ENCODE data around the gene ZNF786. TPM values are rescaled to one million over a fixed set of nuclear protein-coding genes. Genes with fewer than 3 reads are reported as not detected.

Gene ZNF786
- total and polyA plus RNA-seq, 10 of the 15 experiments (the other 5 are each of a cell fraction or from before 2014, with no cell fraction given): 0.47 to 7.0 (median 4.2) TPM

DNA sequence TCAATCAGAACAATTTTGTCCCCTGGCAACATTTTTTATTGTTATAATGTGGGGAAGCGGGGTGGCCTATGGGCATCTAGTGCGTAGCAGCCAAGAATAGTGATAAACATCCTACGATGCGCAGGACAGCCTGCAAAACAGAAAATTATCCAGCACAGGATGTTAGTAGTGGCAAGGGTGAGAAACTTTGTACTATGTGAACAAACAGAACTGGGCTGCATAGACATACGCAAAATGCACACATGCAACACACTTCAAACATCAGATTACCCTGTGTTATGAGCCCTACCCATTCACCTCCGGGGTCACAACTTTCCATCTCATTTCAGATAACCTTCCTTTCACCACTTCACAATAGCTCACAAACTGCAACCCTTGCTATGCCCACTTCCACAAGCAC, 3.1 kb downstream of the ZNF786 start (continued):
- TF ChIP-seq PKNOX1 (IDR thresholded peaks at IDR 0.05): no peak

GRCh38 chr7:149085866-149086265, 4.7 kb downstream of the ZNF786 start:
- FAIRE-seq (no peak), ATAC-seq (no peak), DNase-seq (ENCODE audit: low read depth, low spot score) (no peak)
- Histone ChIP-seq H4K20me1 (ENCODE audit: control insufficient read depth, insufficient read depth) (no peaks in the 10 kb centered on the region), H2AFZ (ENCODE audit: control insufficient read depth, low read depth, low read length) (no peak overlapping the region), H3K9ac (ENCODE audit: control insufficient read depth, insufficient read depth, low read length) (no peak overlapping the region), H3K4me1 (ENCODE audit: control insufficient read depth, insufficient read depth, low read length) (no peaks in the 10 kb centered on the region), H3K27me3 (replicated peaks in 1 of 2; ENCODE audit: control insufficient read depth in 2 of 2, insufficient read depth in 2 of 2, low read length in 1 of 2) (no peaks in the 10 kb centered on the region), H3K79me2 (ENCODE audit: control insufficient read depth, insufficient read depth, low read length) (peaks cover 6% of the 10 kb centered on the region), H3K27ac (ENCODE audit: control insufficient read depth, insufficient read depth) (no peak overlapping the region), H3K9me3 (replicated peaks; ENCODE audit: control insufficient read depth, insufficient read depth, low read length) (peaks cover 4% of the 10 kb centered on the region; the same call in 2 of the 3 replicates), H3K36me3 (ENCODE audit: control insufficient read depth in 2 of 2, insufficient read depth in 2 of 2, low read length in 1 of 2) (no peaks in the 10 kb centered on the region; a peak in 1 of 4 replicates), H3K4me2 (ENCODE audit: control insufficient read depth, insufficient read depth) (no peak overlapping the region), H3K4me3 (no peak overlapping the region)
- ChIA-PET POLR2A (no interaction called here), SMC1A (ENCODE audit: uncharacterized antibody, unreplicated experiment) (no interaction called here), RAD21 (ENCODE audit: unreplicated experiment) (no interaction called here), CTCF (interaction anchor here (1.6 to 3.7 kb wide), 2 partner anchors 20 to 79 kb away, joined by 5 to 13 read pairs; no protein-coding TSS in a partner anchor)
- in situ Hi-C loops (cut with MboI) (no loop called here), intact Hi-C loops (cut with micrococcal nuclease; ENCODE audit: unreplicated experiment) (no loop called here)
- 100% methylated on average over 1 of the region's 1 CpG for WGBS (ENCODE audit: insufficient coverage, insufficient replicate concordance, low lambda C conversion rate, missing lambda C conversion rate)
- no TSS peak for BruUV-seq (replicated peaks)
- TF ChIP-seq, protein P1, sequence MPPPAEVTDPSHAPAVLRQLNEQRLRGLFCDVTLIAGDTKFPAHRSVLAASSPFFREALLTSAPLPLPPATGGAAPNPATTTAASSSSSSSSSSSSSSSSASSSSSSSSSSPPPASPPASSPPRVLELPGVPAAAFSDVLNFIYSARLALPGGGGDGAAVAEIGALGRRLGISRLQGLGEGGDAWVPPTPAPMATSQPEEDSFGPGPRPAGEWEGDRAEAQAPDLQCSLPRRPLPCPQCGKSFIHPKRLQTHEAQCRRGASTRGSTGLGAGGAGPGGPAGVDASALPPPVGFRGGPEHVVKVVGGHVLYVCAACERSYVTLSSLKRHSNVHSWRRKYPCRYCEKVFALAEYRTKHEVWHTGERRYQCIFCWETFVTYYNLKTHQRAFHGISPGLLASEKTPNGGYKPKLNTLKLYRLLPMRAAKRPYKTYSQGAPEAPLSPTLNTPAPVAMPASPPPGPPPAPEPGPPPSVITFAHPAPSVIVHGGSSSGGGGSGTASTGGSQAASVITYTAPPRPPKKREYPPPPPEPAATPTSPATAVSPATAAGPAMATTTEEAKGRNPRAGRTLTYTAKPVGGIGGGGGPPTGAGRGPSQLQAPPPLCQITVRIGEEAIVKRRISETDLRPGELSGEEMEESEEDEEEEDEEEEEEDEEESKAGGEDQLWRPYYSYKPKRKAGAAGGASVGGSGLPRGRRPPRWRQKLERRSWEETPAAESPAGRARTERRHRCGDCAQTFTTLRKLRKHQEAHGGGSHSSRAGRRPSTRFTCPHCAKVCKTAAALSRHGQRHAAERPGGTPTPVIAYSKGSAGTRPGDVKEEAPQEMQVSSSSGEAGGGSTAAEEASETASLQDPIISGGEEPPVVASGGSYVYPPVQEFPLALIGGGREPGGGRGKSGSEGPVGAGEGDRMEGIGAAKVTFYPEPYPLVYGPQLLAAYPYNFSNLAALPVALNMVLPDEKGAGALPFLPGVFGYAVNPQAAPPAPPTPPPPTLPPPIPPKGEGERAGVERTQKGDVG (CRISPR knock-in tag; IDR thresholded peaks at IDR 0.05): no peak
- no peak for TF ChIP-seq BHLHE40 (IDR thresholded peaks at IDR 0.05; ENCODE audit: borderline replicate concordance in 1 of 2, low read depth in 2 of 2, low read length in 1 of 2)
- no peak for TF ChIP-seq ATF7 (IDR thresholded peaks at IDR 0.05; ENCODE audit: low read depth)
- TF ChIP-seq, protein P2, sequence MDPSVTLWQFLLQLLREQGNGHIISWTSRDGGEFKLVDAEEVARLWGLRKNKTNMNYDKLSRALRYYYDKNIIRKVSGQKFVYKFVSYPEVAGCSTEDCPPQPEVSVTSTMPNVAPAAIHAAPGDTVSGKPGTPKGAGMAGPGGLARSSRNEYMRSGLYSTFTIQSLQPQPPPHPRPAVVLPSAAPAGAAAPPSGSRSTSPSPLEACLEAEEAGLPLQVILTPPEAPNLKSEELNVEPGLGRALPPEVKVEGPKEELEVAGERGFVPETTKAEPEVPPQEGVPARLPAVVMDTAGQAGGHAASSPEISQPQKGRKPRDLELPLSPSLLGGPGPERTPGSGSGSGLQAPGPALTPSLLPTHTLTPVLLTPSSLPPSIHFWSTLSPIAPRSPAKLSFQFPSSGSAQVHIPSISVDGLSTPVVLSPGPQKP (IDR thresholded peaks at IDR 0.05; ENCODE audit: low read depth, low read length): no peak
- TF ChIP-seq, protein P3, sequence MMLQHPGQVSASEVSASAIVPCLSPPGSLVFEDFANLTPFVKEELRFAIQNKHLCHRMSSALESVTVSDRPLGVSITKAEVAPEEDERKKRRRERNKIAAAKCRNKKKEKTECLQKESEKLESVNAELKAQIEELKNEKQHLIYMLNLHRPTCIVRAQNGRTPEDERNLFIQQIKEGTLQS (IDR thresholded peaks at IDR 0.05; ENCODE audit: borderline replicate concordance, extremely low read depth, low read depth, low read length): no peak
- TF ChIP-seq TBL1XR1 (IDR thresholded peaks at IDR 0.05; ENCODE audit: low read depth, low read length): no peak
- no peak for TF ChIP-seq HDAC2 (IDR thresholded peaks at IDR 0.05)
- TF ChIP-seq, protein P4, sequence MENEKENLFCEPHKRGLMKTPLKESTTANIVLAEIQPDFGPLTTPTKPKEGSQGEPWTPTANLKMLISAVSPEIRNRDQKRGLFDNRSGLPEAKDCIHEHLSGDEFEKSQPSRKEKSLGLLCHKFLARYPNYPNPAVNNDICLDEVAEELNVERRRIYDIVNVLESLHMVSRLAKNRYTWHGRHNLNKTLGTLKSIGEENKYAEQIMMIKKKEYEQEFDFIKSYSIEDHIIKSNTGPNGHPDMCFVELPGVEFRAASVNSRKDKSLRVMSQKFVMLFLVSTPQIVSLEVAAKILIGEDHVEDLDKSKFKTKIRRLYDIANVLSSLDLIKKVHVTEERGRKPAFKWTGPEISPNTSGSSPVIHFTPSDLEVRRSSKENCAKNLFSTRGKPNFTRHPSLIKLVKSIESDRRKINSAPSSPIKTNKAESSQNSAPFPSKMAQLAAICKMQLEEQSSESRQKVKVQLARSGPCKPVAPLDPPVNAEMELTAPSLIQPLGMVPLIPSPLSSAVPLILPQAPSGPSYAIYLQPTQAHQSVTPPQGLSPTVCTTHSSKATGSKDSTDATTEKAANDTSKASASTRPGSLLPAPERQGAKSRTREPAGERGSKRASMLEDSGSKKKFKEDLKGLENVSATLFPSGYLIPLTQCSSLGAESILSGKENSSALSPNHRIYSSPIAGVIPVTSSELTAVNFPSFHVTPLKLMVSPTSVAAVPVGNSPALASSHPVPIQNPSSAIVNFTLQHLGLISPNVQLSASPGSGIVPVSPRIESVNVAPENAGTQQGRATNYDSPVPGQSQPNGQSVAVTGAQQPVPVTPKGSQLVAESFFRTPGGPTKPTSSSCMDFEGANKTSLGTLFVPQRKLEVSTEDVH (IDR thresholded peaks at IDR 0.05; ENCODE audit: low read depth, partially characterized antibody): no peak
- TF ChIP-seq RAD21 (IDR thresholded peaks at IDR 0.05; ENCODE audit: insufficient read depth, low read depth, low read length): no peak
- no peak for TF ChIP-seq JUND (IDR thresholded peaks at IDR 0.05; ENCODE audit: low read depth, low read length)
- TF ChIP-seq RELA (IDR thresholded peaks at IDR 0.05; ENCODE audit: borderline replicate concordance, partially characterized antibody): no peak
